NK-92 (cell line): ENCODE data around the gene THSD4.

Experiments
- DNase-seq: peaks from one replicate; lab custom pipeline; 2025; ENCODE audit not compliant: unreplicated experiment; lab: John Stamatoyannopoulos, UW

THSD4 gene

DNA sequence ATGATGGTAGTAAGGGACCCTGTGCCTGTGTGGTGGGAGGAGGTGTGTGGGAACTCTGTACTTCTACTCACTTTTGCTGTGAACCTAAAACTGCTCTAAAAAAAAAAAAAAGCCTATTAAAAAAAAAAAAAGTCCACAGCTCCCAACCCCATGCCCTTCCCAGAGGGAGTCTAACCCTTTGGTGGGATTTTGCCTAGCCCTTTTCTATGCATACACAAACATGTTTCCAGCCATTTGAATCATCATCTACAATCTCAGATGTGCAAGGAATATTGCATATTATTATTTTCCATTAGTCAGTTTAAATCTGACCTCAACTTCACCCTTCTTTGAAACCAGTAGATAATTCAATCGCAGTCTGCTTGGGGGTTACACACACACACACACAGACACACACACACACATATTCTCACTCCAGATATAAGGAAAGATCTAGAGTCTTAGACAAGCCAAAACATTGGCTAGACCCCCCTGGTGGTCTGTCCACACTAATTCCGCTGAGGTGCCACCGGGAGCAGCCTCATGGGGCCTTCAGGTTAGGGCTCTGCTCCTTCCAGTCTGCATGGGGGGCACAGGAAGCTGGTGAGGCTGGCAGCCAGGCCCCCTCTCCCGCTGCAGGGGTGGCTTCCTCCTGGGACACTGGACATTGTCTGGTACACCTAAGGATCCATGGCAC, 619.6 kb downstream of the THSD4 start:
- no peak for DNase-seq

DNA sequence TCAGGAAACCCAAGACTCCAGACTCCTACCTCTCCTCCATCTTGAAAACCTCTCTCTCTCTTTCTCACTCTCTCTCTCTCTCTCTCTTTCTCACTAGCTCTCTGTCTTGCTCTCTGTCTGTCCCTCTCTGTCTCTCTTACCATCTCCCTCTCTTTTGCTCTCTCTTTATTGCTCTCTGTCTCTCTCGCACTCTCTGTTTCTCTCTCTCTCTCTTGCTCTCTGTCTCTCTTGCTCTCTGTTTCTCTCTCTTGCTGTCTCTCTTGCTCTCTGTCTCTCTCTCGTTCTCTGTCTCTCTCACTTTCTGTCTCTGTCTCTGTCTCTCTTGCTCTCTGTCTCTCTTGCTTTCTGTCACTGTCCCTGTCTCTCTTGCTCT, 620.1 kb downstream of the THSD4 start:
- no peak for DNase-seq

DNA sequence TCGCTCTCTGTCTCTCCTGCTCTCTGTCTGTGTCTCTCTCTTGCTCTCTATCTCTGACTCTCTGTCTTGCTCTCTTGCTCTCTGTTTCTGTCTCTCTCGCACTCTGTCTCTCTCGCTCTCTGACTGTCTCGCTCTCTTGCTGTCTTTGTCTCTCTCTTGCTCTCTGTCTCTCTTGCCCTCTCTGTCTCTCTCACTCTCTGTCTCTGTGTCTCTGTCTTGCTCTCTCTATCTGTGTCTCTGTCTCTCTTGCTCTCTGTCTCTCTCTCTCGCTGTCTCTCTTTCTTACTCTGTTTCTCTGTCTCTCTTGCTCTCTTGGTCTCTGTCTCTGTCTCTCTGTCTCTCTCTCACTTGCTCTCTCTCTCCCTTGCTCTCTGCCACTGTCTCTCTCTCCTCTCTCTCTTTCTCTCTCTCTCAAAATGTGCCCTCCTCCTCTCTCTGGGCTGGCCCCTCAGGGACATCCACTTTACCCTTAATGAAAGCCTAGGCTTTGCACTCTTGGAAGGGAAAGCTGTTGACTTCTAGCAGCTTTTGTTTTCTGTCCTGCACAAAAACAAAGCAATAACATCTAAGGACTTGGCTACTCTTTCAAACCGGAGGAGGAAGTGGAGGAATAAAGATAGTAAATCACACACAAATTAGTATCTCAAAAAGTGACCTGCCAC, 621.1 kb downstream of the THSD4 start:
- no peak for DNase-seq

- no peak for DNase-seq
Observed at GRCh38 chr15:71737761-71738160, 622.5 kb downstream of the THSD4 start.

GRCh38 chr15:71739355-71739754, 624.1 kb downstream of the THSD4 start:
- DNase-seq = no peak

GRCh38 chr15:71742964-71743363, 627.7 kb downstream of the THSD4 start:
- DNase-seq = no peak

GRCh38 chr15:71743861-71744382, 628.7 kb downstream of the THSD4 start:
- DNase-seq = no peak

DNA sequence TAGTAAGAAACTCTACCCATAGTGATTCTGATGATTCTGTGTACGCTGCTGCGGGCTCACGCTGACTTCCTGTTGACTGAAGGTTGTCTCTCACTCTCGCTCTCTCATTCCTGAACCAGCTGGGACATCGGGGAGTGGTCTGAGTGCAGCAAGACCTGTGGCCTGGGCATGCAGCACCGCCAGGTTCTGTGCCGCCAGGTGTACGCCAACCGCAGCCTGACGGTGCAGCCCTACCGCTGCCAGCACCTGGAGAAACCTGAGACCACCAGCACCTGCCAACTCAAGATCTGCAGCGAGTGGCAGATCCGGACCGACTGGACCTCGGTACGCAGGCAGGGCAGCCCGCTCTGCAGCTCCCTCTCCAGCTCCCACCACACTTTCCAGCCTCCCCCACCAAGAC, 631.4 kb downstream of the THSD4 start:
- no peak for DNase-seq

DNA sequence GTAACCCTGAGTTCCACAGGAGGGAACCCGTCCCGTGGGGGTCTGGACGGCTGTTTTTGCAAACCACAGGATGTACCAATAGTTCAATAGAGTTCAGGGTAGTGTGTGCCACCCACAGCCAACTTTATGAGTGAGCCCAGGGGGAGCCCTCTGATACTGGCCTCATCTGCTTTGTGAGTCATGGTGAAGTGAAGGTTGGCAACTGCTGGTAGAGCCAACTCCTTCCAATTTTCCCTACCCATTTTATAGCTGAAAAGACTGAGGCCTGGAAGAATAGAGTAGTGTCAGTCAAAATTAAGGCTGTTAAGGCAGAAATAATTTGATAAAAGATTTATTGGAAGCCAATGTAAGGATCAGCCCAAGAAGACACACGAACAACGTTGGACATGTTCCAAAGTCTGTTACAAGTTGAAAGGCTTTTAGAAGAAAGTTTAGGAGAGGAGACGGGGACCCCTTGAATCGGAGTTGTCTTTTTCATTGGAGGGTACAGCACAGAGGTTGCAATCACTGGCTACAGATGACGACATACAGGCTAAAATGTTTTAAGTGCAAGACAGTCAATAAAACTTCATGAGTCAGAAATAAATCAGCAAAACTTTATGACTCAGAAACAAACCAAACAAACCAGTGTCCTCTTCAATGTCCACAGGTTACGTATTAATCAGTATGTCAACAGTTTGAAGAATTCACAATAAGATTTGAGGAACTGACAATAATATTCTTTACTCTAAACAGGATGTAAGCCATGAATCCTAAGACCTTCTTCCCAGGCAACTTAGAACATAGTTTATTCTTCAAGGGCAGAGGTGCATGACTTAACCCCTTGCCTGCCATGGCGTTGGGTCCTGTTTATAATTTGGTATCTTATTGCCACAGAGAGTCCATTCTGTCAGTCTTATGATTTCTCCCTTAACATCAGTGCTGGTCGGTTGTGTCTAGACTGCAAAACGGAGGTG, 632.1 kb downstream of the THSD4 start:
- DNase-seq = no peak

DNA sequence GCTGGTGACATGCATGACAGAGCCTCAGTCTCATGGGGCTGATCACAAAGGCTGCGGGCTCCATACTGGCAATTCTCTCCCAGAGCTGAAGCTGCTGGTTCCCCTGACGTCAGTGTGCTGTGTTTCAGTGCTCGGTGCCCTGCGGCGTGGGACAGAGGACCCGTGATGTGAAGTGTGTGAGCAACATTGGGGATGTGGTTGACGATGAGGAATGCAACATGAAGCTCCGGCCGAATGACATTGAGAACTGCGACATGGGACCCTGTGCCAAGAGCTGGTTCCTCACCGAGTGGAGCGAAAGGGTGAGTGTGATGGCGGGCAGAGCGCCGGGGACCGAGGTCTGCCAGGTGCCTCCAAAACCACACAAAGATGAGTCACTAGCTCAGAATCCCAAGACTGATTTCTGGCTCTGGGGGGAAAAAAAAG, 633.0 kb downstream of the THSD4 start:
- no peak for DNase-seq

DNA sequence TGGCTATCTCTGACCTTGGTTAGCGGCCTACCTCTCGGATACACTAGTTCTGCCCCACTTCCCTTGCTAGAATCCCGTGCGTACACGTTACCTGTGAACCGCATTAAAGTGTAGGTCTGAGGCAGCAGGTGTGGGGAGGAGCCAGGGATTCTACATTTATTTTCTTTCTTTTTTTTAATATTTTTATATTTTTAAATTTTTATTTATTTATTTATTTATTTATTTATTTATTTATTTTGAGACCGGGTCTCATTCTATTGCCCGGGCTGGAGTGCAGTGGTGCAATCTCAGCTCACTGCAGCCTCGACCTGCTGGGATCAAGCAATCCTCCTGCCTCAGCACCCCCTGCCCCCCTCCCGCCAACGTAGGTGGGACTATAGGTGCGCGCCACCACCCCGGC, 634.2 kb downstream of the THSD4 start:
- no peak for DNase-seq

DNA sequence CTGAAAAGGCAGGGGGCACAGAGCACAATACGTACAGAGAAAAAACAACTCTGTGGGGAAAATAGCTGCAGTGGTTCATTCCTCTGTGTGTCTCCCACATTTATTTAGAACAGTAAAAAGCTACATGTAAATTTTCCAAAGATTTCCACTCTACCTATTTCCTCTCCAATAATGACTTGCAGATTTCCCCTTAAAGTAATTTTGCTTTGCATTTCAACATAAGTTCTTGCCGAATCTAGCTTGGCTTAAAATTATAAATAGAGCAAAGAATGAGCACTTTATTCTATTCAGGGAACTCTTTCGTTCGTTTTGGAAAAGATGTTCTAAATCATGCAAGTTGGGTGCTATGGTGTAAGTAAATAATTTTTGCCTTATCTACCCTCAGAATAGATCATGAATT, 636.9 kb downstream of the THSD4 start:
- DNase-seq = no peak

GRCh38 chr15:71752604-71753289, 637.5 kb downstream of the THSD4 start:
- no peak for DNase-seq

GRCh38 chr15:71753346-71753745, 638.1 kb downstream of the THSD4 start:
- DNase-seq = no peak

GRCh38 chr15:71754660-71755059, 639.4 kb downstream of the THSD4 start:
- no peak for DNase-seq

DNA sequence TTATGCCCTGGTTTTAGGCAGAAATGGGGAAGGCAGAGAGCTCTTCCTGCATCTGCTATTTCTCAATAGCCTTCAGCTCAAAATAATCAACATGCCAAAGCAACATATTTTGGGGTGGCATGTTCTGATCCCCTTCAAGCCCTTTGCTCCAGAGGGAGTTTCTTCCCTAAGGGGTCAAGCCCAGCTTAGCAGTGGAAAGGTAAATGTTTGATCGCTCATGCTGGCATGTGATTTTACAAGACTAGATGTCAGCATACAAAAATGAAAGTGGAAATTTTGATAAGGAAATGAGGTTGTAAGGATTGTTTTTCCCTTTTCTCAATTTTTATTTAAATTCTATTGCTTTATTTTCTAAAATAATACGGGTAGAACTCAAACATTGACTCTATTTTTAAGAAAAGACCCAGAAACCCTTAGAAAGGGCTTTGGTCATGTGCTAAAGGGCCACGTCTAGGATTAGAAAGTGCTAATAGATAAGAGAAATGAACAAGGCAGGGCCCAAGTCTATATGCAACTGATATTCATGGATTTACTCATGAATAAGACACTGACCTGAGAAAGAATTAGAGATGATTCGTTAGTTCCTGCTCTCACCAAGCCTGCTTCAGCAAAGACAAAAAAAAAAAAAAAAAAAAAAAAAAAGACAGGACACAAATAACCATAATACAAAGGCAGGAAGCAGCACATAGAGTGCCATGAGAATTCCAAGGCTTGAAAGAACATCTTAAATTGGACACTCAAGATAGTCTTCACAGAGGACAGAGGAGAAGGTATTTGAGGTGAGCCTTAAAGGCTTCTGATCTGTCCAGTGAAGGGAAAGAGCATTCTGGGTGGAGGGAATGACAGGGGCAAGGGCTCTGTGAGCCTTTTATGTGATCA, 640.1 kb downstream of the THSD4 start:
- DNase-seq = no peak

- DNase-seq = no peak
Observed at GRCh38 chr15:71756599-71757352, 641.5 kb downstream of the THSD4 start.

DNA sequence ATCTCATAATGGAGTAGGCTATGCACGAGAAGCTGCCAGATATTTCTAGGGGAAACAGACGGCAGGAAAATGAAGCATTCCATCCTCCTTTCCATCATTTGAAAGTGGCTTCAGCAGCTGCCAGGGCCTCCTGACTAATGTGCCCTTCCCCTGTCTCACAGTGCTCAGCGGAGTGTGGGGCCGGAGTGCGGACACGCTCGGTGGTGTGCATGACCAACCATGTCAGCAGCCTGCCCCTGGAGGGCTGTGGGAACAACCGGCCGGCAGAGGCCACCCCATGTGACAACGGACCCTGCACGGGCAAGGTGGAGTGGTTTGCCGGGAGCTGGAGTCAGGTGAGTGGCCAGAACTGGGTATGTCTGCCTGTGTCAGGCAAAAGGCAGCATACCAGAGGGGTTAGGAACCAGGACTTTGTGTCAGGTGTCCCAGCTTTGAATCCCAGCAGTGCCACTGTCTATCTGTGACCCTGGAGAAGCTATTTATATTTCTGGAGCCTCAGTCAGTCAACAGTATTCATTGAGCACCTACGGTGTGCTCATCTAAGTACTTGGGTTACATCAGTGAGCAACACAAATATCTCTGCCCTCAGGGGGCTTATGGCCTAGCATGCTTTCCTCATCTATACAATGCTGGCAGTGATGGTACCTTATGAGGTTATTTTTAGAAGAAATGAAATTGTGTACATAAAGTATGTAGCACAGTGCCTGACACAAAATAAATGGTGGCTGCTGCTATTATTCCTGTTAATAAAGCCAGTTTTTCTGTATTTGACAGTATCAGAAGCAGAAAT, 642.7 kb downstream of the THSD4 start:
- no peak for DNase-seq

- DNase-seq = no peak
Observed at GRCh38 chr15:71758711-71759110, 643.4 kb downstream of the THSD4 start.
